Astrocyte (in vitro differentiated cells and primary cell): Measurements from ENCODE around the gene MADD. TPM values are rescaled to one million over a fixed set of nuclear protein-coding genes. Genes with fewer than 3 reads are reported as not detected.

Source experiments
- DNase-seq: peaks from one replicate; pipeline ENCODE4 v3.0.0-alpha.2; 2010; ENCODE audit warnings: low read depth
- FAIRE-seq: peaks from 2 replicates; lab custom pipeline; 2011; peaks lifted over from hg19 to GRCh38; lab: Jason Lieb, UNC
- H2AFZ ChIP-seq: 2 replicates; pipeline ENCODE4 v1.6.0; 2012; ENCODE audit warnings: low read depth, low read length, inconsistent platforms
- H3K27ac ChIP-seq: 2 replicates; pipeline ENCODE4 v1.5.1; 2011; ENCODE audit warnings: low read depth, low read length, inconsistent platforms
- H3K27me3 ChIP-seq: 2 replicates; pipeline ENCODE4 v1.6.0; 2011; ENCODE audit warnings: low read length, inconsistent platforms; ENCODE audit not compliant: insufficient read depth
- H3K36me3 ChIP-seq: 2 replicates; pipeline ENCODE4 v1.5.1; 2011; ENCODE audit warnings: low read length, inconsistent platforms; ENCODE audit not compliant: insufficient read depth
- H3K4me1 ChIP-seq: 2 replicates; pipeline ENCODE4 v1.5.1; 2011; ENCODE audit warnings: low read length, inconsistent platforms; ENCODE audit not compliant: insufficient read depth
- H3K4me2 ChIP-seq: 2 replicates; pipeline ENCODE4 v1.6.0; 2012; ENCODE audit warnings: low read length, inconsistent platforms
- H3K4me3 ChIP-seq: 2 replicates; pipeline ENCODE4 v1.5.1; 2011; ENCODE audit warnings: low read depth, mild to moderate bottlenecking, low read length, inconsistent platforms; ENCODE audit not compliant: insufficient read depth
- H3K79me2 ChIP-seq: 2 replicates; pipeline ENCODE4 v1.6.0; 2012; ENCODE audit warnings: mild to moderate bottlenecking, low read length, inconsistent platforms; ENCODE audit not compliant: insufficient read depth
- H3K9ac ChIP-seq: 2 replicates; pipeline ENCODE4 v1.6.0; 2012; ENCODE audit warnings: mild to moderate bottlenecking, low read length, inconsistent platforms
- H3K9me3 ChIP-seq: 2 replicates; pipeline ENCODE4 v1.5.1; 2012; ENCODE audit warnings: low read depth, mild to moderate bottlenecking, low read length, inconsistent platforms; ENCODE audit not compliant: insufficient read depth
- H4K20me1 ChIP-seq: 2 replicates; pipeline ENCODE4 v1.6.0; 2012; ENCODE audit warnings: low read length, inconsistent platforms; ENCODE audit not compliant: insufficient read depth
- H3K27ac Mint-ChIP-seq: one replicate; pipeline ENCODE4 v1.8.0; 2021; ENCODE audit warnings: mild to moderate bottlenecking, mixed read lengths; ENCODE audit not compliant: unreplicated experiment
- H3K27me3 Mint-ChIP-seq: one replicate; pipeline ENCODE4 v1.8.0; 2021; ENCODE audit warnings: low read depth, mixed read lengths; ENCODE audit not compliant: unreplicated experiment
- H3K36me3 Mint-ChIP-seq: one replicate; pipeline ENCODE4 v1.8.0; 2021; ENCODE audit warnings: low read depth, mixed read lengths; ENCODE audit not compliant: unreplicated experiment
- H3K4me1 Mint-ChIP-seq: one replicate; pipeline ENCODE4 v1.8.0; 2021; ENCODE audit warnings: low read depth, mixed read lengths; ENCODE audit not compliant: unreplicated experiment
- H3K4me3 Mint-ChIP-seq: one replicate; pipeline ENCODE4 v1.8.0; 2021; ENCODE audit warnings: mild to moderate bottlenecking, moderate library complexity, mixed read lengths; ENCODE audit not compliant: unreplicated experiment
- H3K9me3 Mint-ChIP-seq: one replicate; pipeline ENCODE4 v1.8.0; 2021; ENCODE audit warnings: mild to moderate bottlenecking, mixed read lengths; ENCODE audit not compliant: unreplicated experiment
- CTCF ChIP-seq: IDR thresholded peaks from 2 replicates; pipeline ENCODE4 v1.5.1; 2011; ENCODE audit warnings: low read depth, mild to moderate bottlenecking, inconsistent platforms, low read length, moderate library complexity; ENCODE audit not compliant: insufficient read depth
- EZH2 ChIP-seq: IDR thresholded peaks from 2 replicates; pipeline ENCODE4 v1.6.1; 2012; ENCODE audit warnings: mild to moderate bottlenecking, low read length, inconsistent platforms; ENCODE audit not compliant: insufficient read depth
- total RNA-seq: library from RNA; stranded (reverse); gene quantifications from 2 replicates; pipeline ENCODE4 v1.2.1, GENCODE V29; 2021

Gene MADD
- total RNA-seq, 1 donor from 2014 or later = 22.9 TPM

GRCh38 chr11:47353978-47354774, 84.2 kb downstream of the MADD start:
- no peaks in the 10 kb centered on the region for H3K9me3 Mint-ChIP-seq
- no peak overlapping the region for H3K9ac ChIP-seq

GRCh38 chr11:47354913-47355282, 85.0 kb downstream of the MADD start:
- peak overlapping the region; percentile 75 for H3K4me2 ChIP-seq
- peak overlapping the region; percentile 81 for H2AFZ ChIP-seq
- no peaks in the 10 kb centered on the region for H3K27me3 ChIP-seq
- no peak overlapping the region for H3K4me3 ChIP-seq
- Mint-ChIP-seq H3K9me3 (no peaks in the 10 kb centered on the region), H3K27me3 (no peaks in the 10 kb centered on the region), H3K4me3 (peak overlapping the region; percentile 70), H3K27ac (peak overlapping the region; percentile 45), H3K36me3 (peaks cover 1% of the 10 kb centered on the region), H3K4me1 (no peaks in the 10 kb centered on the region)
- no peaks in the 10 kb centered on the region for H3K9me3 ChIP-seq
- H3K4me1 ChIP-seq = no peaks in the 10 kb centered on the region
- H3K27ac ChIP-seq = no peak overlapping the region
- H3K9ac ChIP-seq = no peak overlapping the region
- DNase-seq = no peak
- no peaks in the 10 kb centered on the region for H3K36me3 ChIP-seq
- TF ChIP-seq EZH2 (no peak), CTCF (no peak)
- no peak for FAIRE-seq
- no peaks in the 10 kb centered on the region for H3K79me2 ChIP-seq
- no peaks in the 10 kb centered on the region for H4K20me1 ChIP-seq

More at GRCh38 chr11:47353978-47354774, 84.2 kb downstream of the MADD start:
- Histone ChIP-seq H3K27ac (no peak overlapping the region), H3K4me1 (no peaks in the 10 kb centered on the region), H3K36me3 (no peaks in the 10 kb centered on the region), H3K4me3 (no peak overlapping the region), H3K79me2 (no peaks in the 10 kb centered on the region), H3K27me3 (no peaks in the 10 kb centered on the region), H2AFZ (peak overlapping the region; percentile 10), H3K9me3 (no peaks in the 10 kb centered on the region), H3K4me2 (no peak overlapping the region), H4K20me1 (no peaks in the 10 kb centered on the region)
- no peak for DNase-seq
- TF ChIP-seq CTCF = no peak
- TF ChIP-seq EZH2 = no peak
- H3K4me1 Mint-ChIP-seq = no peaks in the 10 kb centered on the region
- H3K36me3 Mint-ChIP-seq = peaks cover 1% of the 10 kb centered on the region
- H3K4me3 Mint-ChIP-seq = peak overlapping the region; percentile 46
- FAIRE-seq = no peak
- no peaks in the 10 kb centered on the region for H3K27me3 Mint-ChIP-seq
- peak overlapping the region; percentile 16 for H3K27ac Mint-ChIP-seq
